GM12878 (cell line): ENCODE results near the gene POU2AF1. TPM values are rescaled to one million over a fixed set of nuclear protein-coding genes. Genes with fewer than 3 reads are reported as not detected.

Experiments used
- ATAC-seq: fragments of 200-7000 bp; cut with Tn5 transposase; 3 replicates; pipeline ENCODE4 v1.9.1; 2020; ENCODE audit warnings: mild to moderate bottlenecking, moderate library complexity
- BruUV-seq: library from RNA; stranded (reverse); fragments of 400-500 nt; replicated peaks from 2 replicates; lab custom pipeline; 2021; lab: Mats Ljungman, UMichigan
- CTCF ChIA-PET: fragments of 300-600 bp; sonication (Branson Sonifier 250); formaldehyde crosslinking; extraction: SDS; loops from one replicate; lab custom pipeline; 2021; ENCODE audit warnings: inconsistent platforms; lab: Yijun Ruan, JAX
- POLR2A ChIA-PET: fragments of 350-600 bp; formaldehyde crosslinking; extraction: SDS; loops from one replicate; lab custom pipeline; 2021; ENCODE audit warnings: inconsistent platforms; lab: Charles Lee
- RAD21 ChIA-PET: fragments of 300-600 bp; sonication (Branson Sonifier 250); formaldehyde crosslinking; loops from one replicate; lab custom pipeline; 2023; ENCODE audit warnings: antibody characterized with exemption; ENCODE audit not compliant: unreplicated experiment; lab: Charles Lee
- SMC1A ChIA-PET: fragments of 300-600 bp; sonication (Branson Sonifier 250); formaldehyde crosslinking; loops from one replicate; lab custom pipeline; 2023; ENCODE audit not compliant: unreplicated experiment, uncharacterized antibody; lab: Charles Lee
- DNase-seq: peaks from one replicate; pipeline ENCODE4 v3.0.0-alpha.2; 2011; ENCODE audit warnings: low read depth, low spot score
- FAIRE-seq: peaks from 3 replicates; lab custom pipeline; 2011; peaks lifted over from hg19 to GRCh38; lab: Jason Lieb, UNC
- H2AFZ ChIP-seq: 2 replicates; pipeline ENCODE4 v1.6.0; 2011; ENCODE audit warnings: low read depth, low read length, control low read depth; ENCODE audit not compliant: control insufficient read depth
- H3K27ac ChIP-seq: 2 replicates; pipeline ENCODE4 v1.5.1; 2011; ENCODE audit warnings: control low read depth; ENCODE audit not compliant: control insufficient read depth, insufficient read depth
- H3K27me3 ChIP-seq, 2 experiments: replicated peaks in 1 of 2; 2 replicates each; pipeline versions ENCODE4 v1.6.0 to v1.6.1; 2011; ENCODE audit warnings: low read length in 1 of 2; ENCODE audit not compliant: control insufficient read depth in 2 of 2, insufficient read depth in 2 of 2
- H3K36me3 ChIP-seq, 2 experiments: 2 replicates each; pipeline ENCODE4 v1.5.1; 2011; ENCODE audit warnings: low read length in 1 of 2; ENCODE audit not compliant: control insufficient read depth in 2 of 2, insufficient read depth in 2 of 2
- H3K4me1 ChIP-seq: 2 replicates; pipeline ENCODE4 v1.6.1; 2011; ENCODE audit warnings: mild to moderate bottlenecking, low read length, moderate library complexity, mixed read lengths; ENCODE audit not compliant: control insufficient read depth, insufficient read depth
- H3K4me2 ChIP-seq: 2 replicates; pipeline ENCODE4 v1.6.0; 2011; ENCODE audit warnings: control low read depth; ENCODE audit not compliant: control insufficient read depth, insufficient read depth
- H3K4me3 ChIP-seq: fragments of 200-600 bp; sonication (generic); 2 replicates; pipeline ENCODE4 v1.5.1; 2016
- H3K79me2 ChIP-seq: 2 replicates; pipeline ENCODE4 v1.6.0; 2011; ENCODE audit warnings: low read length; ENCODE audit not compliant: control insufficient read depth, insufficient read depth
- H3K9ac ChIP-seq: 2 replicates; pipeline ENCODE4 v1.8.0; 2011; ENCODE audit warnings: low read length, control low read depth, mixed read lengths; ENCODE audit not compliant: control insufficient read depth, insufficient read depth
- H3K9me3 ChIP-seq: replicated peaks from 3 replicates; pipeline ENCODE4 v1.5.1; 2011; ENCODE audit warnings: mild to moderate bottlenecking, low read length; ENCODE audit not compliant: control insufficient read depth, insufficient read depth
- H4K20me1 ChIP-seq: 2 replicates; pipeline ENCODE4 v1.6.0; 2011; ENCODE audit not compliant: control insufficient read depth, insufficient read depth
- ATF7 ChIP-seq: fragments of 450-650 bp; IDR thresholded peaks from 2 replicates; pipeline ENCODE4 v1.6.1; 2016; ENCODE audit warnings: low read depth, mild to moderate bottlenecking
- BMI1 ChIP-seq: fragments of 450-650 bp; IDR thresholded peaks from 2 replicates; pipeline ENCODE4 v1.6.1; 2016; ENCODE audit warnings: mild to moderate bottlenecking, moderate library complexity, borderline replicate concordance
- CBX5 ChIP-seq: sonication (generic); IDR thresholded peaks from 2 replicates; pipeline ENCODE4 v1.6.1; 2016; ENCODE audit warnings: low read depth, moderate library complexity, mild to moderate bottlenecking, inconsistent platforms
- HDAC6 ChIP-seq: fragments of 200-600 bp; sonication (generic); IDR thresholded peaks from one replicate; pipeline ENCODE4 v1.8.0; 2017; ENCODE audit warnings: antibody characterized with exemption; ENCODE audit not compliant: unreplicated experiment
- IRF4 ChIP-seq: IDR thresholded peaks from 2 replicates; pipeline ENCODE4 v1.6.1; 2011; ENCODE audit warnings: low read depth, low read length
- MYB ChIP-seq: fragments of 150-350 bp; IDR thresholded peaks from 2 replicates; pipeline ENCODE4 v1.6.1; 2014; ENCODE audit warnings: mild to moderate bottlenecking, low read depth, low read length, borderline replicate concordance
- NR2C1 ChIP-seq: fragments of 450-650 bp; IDR thresholded peaks from 2 replicates; pipeline ENCODE4 v1.6.1; 2017; ENCODE audit warnings: antibody characterized with exemption, mild to moderate bottlenecking, moderate library complexity
- SMARCA5 ChIP-seq: fragments of 450-650 bp; IDR thresholded peaks from 2 replicates; pipeline ENCODE4 v1.6.1; 2017; ENCODE audit warnings: mild to moderate bottlenecking
- SUZ12 ChIP-seq: fragments of 200-600 bp; sonication (generic); IDR thresholded peaks from one replicate; pipeline ENCODE4 v1.6.1; 2018; ENCODE audit warnings: antibody characterized with exemption, mild to moderate bottlenecking; ENCODE audit not compliant: unreplicated experiment
- WGBS: methylation state at CpG from one replicate; pipeline ENCODE4 v1.1.6; 2016; ENCODE audit warnings: low lambda C conversion rate; ENCODE audit not compliant: insufficient replicate concordance, insufficient coverage; ENCODE audit errors: missing lambda C conversion rate; 5-methylcytosine and 5-hydroxymethylcytosine counted together
- in situ Hi-C: fragments of 300-500 bp; cut with MboI; formaldehyde crosslinking; loops from 9 replicates; pipeline ENCODE4 v1.14.3; 2018; ENCODE audit warnings: mixed read lengths
- intact Hi-C: fragments of 100-400 bp; cut with micrococcal nuclease; formaldehyde crosslinking; loops from one replicate; pipeline ENCODE4 v1.14.2; 2022; ENCODE audit not compliant: unreplicated experiment
- polyA plus RNA-seq, 11 experiments: library from polyadenylated mRNA; depleted of rRNA in 4 of 11; unstranded in 6 of 11; stranded (reverse) in 5 of 11; fragments of >200 nt; fragmentation: Nextera tagmentation in 4 of 11; fragmentation: Illumina TruSeq in 1 of 11; extraction: Ambion mirVana in 4 of 11; extraction: Trizol in 1 of 11; gene quantifications; 1 replicate in 1 of 11; 2 replicates in 10 of 11; pipeline versions ENCODE4 v1.2.1 to v1.2.3, GENCODE V29; 2011 to 2016; ENCODE audit warnings: inconsistent platforms in 2 of 11, missing spikeins in 2 of 11, low read depth in 1 of 11
- total RNA-seq, 4 experiments: library from RNA; depleted of rRNA in 3 of 4; stranded (reverse); fragments of >200 nt in 3 of 4; fragmentation: Illumina TruSeq in 1 of 4; extraction: Trizol in 1 of 4; gene quantifications; 2 replicates each; pipeline versions ENCODE4 v1.2.1 to v1.2.3, GENCODE V29; 2013 to 2021
- TF ChIP-seq, protein P1 (sequence below): fragments of 450-650 bp; IDR thresholded peaks from 2 replicates; pipeline ENCODE4 v1.6.1; 2017; ENCODE audit warnings: borderline replicate concordance
- TF ChIP-seq, protein P2 (sequence below): IDR thresholded peaks from 2 replicates; pipeline ENCODE4 v1.6.1; 2012; ENCODE audit warnings: improper control_type of control experiment, low read depth, low read length; ENCODE audit not compliant: insufficient replicate concordance
- TF ChIP-seq, protein P3 (sequence below): IDR thresholded peaks from 2 replicates; pipeline ENCODE4 v1.6.1; 2012; ENCODE audit warnings: mild to moderate bottlenecking, low read depth, low read length

Gene POU2AF1
- total and polyA plus RNA-seq, 10 of the 15 experiments (the other 5 are each of a cell fraction or from before 2014, with no cell fraction given) = 13.1 to 169 (median 75.5) TPM

DNA sequence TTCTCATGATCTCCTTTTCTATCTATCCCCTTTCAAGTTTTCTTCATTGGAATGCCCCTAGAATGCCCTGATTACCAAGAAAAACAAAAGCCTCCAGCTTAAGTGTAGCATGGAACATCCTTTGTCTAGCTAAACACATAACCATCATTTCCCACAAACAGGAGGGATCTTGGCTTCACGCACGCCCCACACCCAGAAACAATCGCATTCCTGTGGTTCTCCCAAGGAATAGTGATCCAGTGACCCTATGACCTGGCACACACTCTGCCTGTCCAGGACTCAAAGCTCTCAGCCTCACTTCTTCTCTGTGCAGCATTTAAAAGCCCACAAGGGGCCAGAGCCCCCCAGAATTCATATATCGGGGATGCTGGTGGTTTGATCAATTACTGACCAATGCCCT lies 9.3 kb upstream of the POU2AF1 start (continued):
- TF ChIP-seq, protein P1, sequence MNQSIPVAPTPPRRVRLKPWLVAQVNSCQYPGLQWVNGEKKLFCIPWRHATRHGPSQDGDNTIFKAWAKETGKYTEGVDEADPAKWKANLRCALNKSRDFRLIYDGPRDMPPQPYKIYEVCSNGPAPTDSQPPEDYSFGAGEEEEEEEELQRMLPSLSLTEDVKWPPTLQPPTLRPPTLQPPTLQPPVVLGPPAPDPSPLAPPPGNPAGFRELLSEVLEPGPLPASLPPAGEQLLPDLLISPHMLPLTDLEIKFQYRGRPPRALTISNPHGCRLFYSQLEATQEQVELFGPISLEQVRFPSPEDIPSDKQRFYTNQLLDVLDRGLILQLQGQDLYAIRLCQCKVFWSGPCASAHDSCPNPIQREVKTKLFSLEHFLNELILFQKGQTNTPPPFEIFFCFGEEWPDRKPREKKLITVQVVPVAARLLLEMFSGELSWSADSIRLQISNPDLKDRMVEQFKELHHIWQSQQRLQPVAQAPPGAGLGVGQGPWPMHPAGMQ = no peak
- TF ChIP-seq ATF7 = no peak

GRCh38 chr11:111387363-111387762 lies 8.3 kb upstream of the POU2AF1 start:
- DNase-seq (no peak), FAIRE-seq (no peak), ATAC-seq (no peak)
- no peak overlapping the region for H3K27ac ChIP-seq
- no peaks in the 10 kb centered on the region for H3K36me3 ChIP-seq
- no peaks in the 10 kb centered on the region for H3K79me2 ChIP-seq
- H3K27me3 ChIP-seq = no peaks in the 10 kb centered on the region
- H4K20me1 ChIP-seq = no peaks in the 10 kb centered on the region
- no peak overlapping the region for H3K4me2 ChIP-seq
- BruUV-seq = no TSS peak
- ChIA-PET SMC1A (interaction anchor here (1.7 to 4.2 kb wide), 2 partner anchors 22 to 29 kb away, joined by 6 to 23 read pairs; no protein-coding TSS in a partner anchor), RAD21 (no interaction called here), CTCF (interaction anchor here (1.1 to 1.2 kb wide), 2 partner anchors 36 to 41 kb away, joined by 3 to 4 read pairs; no protein-coding TSS in a partner anchor), POLR2A (interaction anchor here (0.5 kb wide), 1 partner anchor 278 kb away, joined by 3 read pairs; no protein-coding TSS in a partner anchor)
- H3K4me3 ChIP-seq = no peak overlapping the region
- H3K4me1 ChIP-seq = peaks cover 15% of the 10 kb centered on the region
- no peak overlapping the region for H3K9ac ChIP-seq
- H2AFZ ChIP-seq = no peak overlapping the region
- TF ChIP-seq MYB (no peak), BMI1 (no peak), SUZ12 (no peak), SMARCA5 (no peak), IRF4 (no peak), NR2C1 (no peak), HDAC6 (no peak), CBX5 (no peak)
- TF ChIP-seq, protein P2, sequence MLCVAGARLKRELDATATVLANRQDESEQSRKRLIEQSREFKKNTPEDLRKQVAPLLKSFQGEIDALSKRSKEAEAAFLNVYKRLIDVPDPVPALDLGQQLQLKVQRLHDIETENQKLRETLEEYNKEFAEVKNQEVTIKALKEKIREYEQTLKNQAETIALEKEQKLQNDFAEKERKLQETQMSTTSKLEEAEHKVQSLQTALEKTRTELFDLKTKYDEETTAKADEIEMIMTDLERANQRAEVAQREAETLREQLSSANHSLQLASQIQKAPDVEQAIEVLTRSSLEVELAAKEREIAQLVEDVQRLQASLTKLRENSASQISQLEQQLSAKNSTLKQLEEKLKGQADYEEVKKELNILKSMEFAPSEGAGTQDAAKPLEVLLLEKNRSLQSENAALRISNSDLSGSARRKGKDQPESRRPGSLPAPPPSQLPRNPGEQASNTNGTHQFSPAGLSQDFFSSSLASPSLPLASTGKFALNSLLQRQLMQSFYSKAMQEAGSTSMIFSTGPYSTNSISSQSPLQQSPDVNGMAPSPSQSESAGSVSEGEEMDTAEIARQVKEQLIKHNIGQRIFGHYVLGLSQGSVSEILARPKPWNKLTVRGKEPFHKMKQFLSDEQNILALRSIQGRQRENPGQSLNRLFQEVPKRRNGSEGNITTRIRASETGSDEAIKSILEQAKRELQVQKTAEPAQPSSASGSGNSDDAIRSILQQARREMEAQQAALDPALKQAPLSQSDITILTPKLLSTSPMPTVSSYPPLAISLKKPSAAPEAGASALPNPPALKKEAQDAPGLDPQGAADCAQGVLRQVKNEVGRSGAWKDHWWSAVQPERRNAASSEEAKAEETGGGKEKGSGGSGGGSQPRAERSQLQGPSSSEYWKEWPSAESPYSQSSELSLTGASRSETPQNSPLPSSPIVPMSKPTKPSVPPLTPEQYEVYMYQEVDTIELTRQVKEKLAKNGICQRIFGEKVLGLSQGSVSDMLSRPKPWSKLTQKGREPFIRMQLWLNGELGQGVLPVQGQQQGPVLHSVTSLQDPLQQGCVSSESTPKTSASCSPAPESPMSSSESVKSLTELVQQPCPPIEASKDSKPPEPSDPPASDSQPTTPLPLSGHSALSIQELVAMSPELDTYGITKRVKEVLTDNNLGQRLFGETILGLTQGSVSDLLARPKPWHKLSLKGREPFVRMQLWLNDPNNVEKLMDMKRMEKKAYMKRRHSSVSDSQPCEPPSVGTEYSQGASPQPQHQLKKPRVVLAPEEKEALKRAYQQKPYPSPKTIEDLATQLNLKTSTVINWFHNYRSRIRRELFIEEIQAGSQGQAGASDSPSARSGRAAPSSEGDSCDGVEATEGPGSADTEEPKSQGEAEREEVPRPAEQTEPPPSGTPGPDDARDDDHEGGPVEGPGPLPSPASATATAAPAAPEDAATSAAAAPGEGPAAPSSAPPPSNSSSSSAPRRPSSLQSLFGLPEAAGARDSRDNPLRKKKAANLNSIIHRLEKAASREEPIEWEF = no peak
- TF ChIP-seq, protein P3, sequence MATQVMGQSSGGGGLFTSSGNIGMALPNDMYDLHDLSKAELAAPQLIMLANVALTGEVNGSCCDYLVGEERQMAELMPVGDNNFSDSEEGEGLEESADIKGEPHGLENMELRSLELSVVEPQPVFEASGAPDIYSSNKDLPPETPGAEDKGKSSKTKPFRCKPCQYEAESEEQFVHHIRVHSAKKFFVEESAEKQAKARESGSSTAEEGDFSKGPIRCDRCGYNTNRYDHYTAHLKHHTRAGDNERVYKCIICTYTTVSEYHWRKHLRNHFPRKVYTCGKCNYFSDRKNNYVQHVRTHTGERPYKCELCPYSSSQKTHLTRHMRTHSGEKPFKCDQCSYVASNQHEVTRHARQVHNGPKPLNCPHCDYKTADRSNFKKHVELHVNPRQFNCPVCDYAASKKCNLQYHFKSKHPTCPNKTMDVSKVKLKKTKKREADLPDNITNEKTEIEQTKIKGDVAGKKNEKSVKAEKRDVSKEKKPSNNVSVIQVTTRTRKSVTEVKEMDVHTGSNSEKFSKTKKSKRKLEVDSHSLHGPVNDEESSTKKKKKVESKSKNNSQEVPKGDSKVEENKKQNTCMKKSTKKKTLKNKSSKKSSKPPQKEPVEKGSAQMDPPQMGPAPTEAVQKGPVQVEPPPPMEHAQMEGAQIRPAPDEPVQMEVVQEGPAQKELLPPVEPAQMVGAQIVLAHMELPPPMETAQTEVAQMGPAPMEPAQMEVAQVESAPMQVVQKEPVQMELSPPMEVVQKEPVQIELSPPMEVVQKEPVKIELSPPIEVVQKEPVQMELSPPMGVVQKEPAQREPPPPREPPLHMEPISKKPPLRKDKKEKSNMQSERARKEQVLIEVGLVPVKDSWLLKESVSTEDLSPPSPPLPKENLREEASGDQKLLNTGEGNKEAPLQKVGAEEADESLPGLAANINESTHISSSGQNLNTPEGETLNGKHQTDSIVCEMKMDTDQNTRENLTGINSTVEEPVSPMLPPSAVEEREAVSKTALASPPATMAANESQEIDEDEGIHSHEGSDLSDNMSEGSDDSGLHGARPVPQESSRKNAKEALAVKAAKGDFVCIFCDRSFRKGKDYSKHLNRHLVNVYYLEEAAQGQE = no peak
- 97% methylated on average over 2 of the region's 2 CpGs for WGBS
- intact Hi-C loops = no loop called here
- peaks cover 2% of the 10 kb centered on the region; the same call in 2 of the 3 replicates for H3K9me3 ChIP-seq
- in situ Hi-C loops = no loop called here
